HK-2 (cell line): ENCODE data around the gene MAP3K20.
"Not testable (repeated sequence)": the region's sequence is repeated elsewhere in the genome, so short reads cannot be mapped to it uniquely, and the experiment has no call there.

Experiments used
- DNase-seq: peaks from one replicate; pipeline ENCODE4 v3.0.0-alpha.2; 2018; ENCODE audit not compliant: unreplicated experiment

The MAP3K20 gene

GRCh38 chr2:173075781-173076580, at the start of gene MAP3K20:
MAP3K20 (plus strand) TSS chr2:173075846; CDS start chr2:173091032, 15,186 bp downstream.
- DNase-seq, result peak; percentile 76

- DNase-seq, result no peak
These were observed 49.2 kb upstream of the MAP3K20 start for GRCh38 chr2:173026479-173026878.

- peak; percentile 78 for DNase-seq
These were observed 48.2 kb upstream of the MAP3K20 start for GRCh38 chr2:173027181-173028128.

- DNase-seq, result no peak
These were observed 47.5 kb upstream of the MAP3K20 start for GRCh38 chr2:173028141-173028540.

- no peak for DNase-seq
These were observed 47.0 kb upstream of the MAP3K20 start for GRCh38 chr2:173028671-173029070.

GRCh38 chr2:173030561-173031490, 44.8 kb upstream of the MAP3K20 start:
- DNase-seq, result no peak

GRCh38 chr2:173032032-173032431, 43.6 kb upstream of the MAP3K20 start:
- DNase-seq, result no peak

- no peak for DNase-seq
These were observed 42.6 kb upstream of the MAP3K20 start for GRCh38 chr2:173033084-173033483.

- DNase-seq, result no peak
These were observed 41.5 kb upstream of the MAP3K20 start for GRCh38 chr2:173034143-173034542.

GRCh38 chr2:173037245-173038120, 38.2 kb upstream of the MAP3K20 start:
- no peak for DNase-seq

GRCh38 chr2:173038257-173038656, 37.4 kb upstream of the MAP3K20 start:
- not testable (repeated sequence) for DNase-seq

GRCh38 chr2:173040729-173041128, 34.9 kb upstream of the MAP3K20 start:
- no peak for DNase-seq

GRCh38 chr2:173043476-173043875, 32.2 kb upstream of the MAP3K20 start:
- no peak for DNase-seq

GRCh38 chr2:173043897-173044519, 31.6 kb upstream of the MAP3K20 start:
- no peak for DNase-seq

- DNase-seq, result no peak
These were observed 31.0 kb upstream of the MAP3K20 start for GRCh38 chr2:173044686-173045085.

- no peak for DNase-seq
These were observed 30.5 kb upstream of the MAP3K20 start for GRCh38 chr2:173045181-173045580.

- DNase-seq, result no peak
These were observed 27.1 kb upstream of the MAP3K20 start for GRCh38 chr2:173048522-173048896.

- peak; percentile 66 for DNase-seq
These were observed 26.6 kb upstream of the MAP3K20 start for GRCh38 chr2:173048897-173049661.

- DNase-seq, result no peak
These were observed 25.8 kb upstream of the MAP3K20 start for GRCh38 chr2:173049831-173050230.
